Uterus (tissue), 4 donors: ENCODE results near the gene RNF187. TPM values are rescaled to one million over a fixed set of nuclear protein-coding genes. Genes with fewer than 3 reads are reported as not detected.

ENCODE experiments used
- DNase-seq, 2 donors: peaks; one replicate each; pipeline ENCODE4 v3.0.0-alpha.2; 2019 to 2020
- H3K27ac ChIP-seq, 2 donors: fragments of 200-600 bp; sonication (generic); 1 replicate in 1 of 2; 2 replicates in 1 of 2; pipeline ENCODE4 v1.5.1; 2016 to 2018
- H3K27me3 ChIP-seq, 2 donors: fragments of 200-600 bp; sonication (generic); one replicate each; pipeline ENCODE4 v1.5.1; 2018 to 2019; ENCODE audit warnings: control low read depth in 1 of 2
- H3K36me3 ChIP-seq, 2 donors: fragments of 200-600 bp; sonication (generic); one replicate each; pipeline ENCODE4 v1.5.1; 2019; ENCODE audit warnings: control low read depth in 1 of 2
- H3K4me1 ChIP-seq, 2 donors: fragments of 200-600 bp; sonication (generic); one replicate each; pipeline ENCODE4 v1.5.1; 2018 to 2019; ENCODE audit warnings: control low read depth in 1 of 2
- H3K4me3 ChIP-seq, 2 donors: fragments of 200-600 bp; sonication (generic); 1 replicate in 1 of 2; 2 replicates in 1 of 2; pipeline ENCODE4 v1.5.1; 2018 to 2019; ENCODE audit warnings: mild to moderate bottlenecking in 1 of 2
- H3K9me3 ChIP-seq, 2 donors: fragments of 200-600 bp; sonication (generic); one replicate each; pipeline ENCODE4 v1.5.1; 2019; ENCODE audit warnings: control low read depth in 1 of 2
- POLR2A ChIP-seq, 2 donors: fragments of 450-650 bp; IDR thresholded peaks; one replicate each; pipeline ENCODE4 v1.6.1; 2016; ENCODE audit warnings: antibody characterized with exemption in 2 of 2, mild to moderate bottlenecking in 1 of 2, moderate library complexity in 1 of 2
- intact Hi-C: fragments of 100-400 bp; cut with DNase I; formaldehyde crosslinking; loops from one replicate; pipeline ENCODE4 v1.15.1; 2023; ENCODE audit warnings: low total_unique reads
- total RNA-seq, 4 donors: library from RNA; depleted of rRNA in 3 of 4; stranded (reverse); fragments of >200 nt in 3 of 4; gene quantifications; one replicate each; pipeline versions ENCODE4 v1.1.0 to v1.2.4, GENCODE V29; 2014 to 2023
- TF ChIP-seq, protein P1 (sequence below), 4 experiments: fragments of 200-600 bp in 2 of 4; fragments of 450-650 bp in 2 of 4; sonication (generic) in 2 of 4; IDR thresholded peaks; one replicate each; pipeline ENCODE4 v1.5.1; 2016 to 2019; ENCODE audit warnings: antibody characterized with exemption in 4 of 4, mild to moderate bottlenecking in 2 of 4, moderate library complexity in 1 of 4
- donor health status: DM: yes; HTN: yes; CAD: no.

RNF187 gene
- total RNA-seq, 4 donors from 2014 or later = 13.2 to 84.1 (median 27.7) TPM

DNA sequence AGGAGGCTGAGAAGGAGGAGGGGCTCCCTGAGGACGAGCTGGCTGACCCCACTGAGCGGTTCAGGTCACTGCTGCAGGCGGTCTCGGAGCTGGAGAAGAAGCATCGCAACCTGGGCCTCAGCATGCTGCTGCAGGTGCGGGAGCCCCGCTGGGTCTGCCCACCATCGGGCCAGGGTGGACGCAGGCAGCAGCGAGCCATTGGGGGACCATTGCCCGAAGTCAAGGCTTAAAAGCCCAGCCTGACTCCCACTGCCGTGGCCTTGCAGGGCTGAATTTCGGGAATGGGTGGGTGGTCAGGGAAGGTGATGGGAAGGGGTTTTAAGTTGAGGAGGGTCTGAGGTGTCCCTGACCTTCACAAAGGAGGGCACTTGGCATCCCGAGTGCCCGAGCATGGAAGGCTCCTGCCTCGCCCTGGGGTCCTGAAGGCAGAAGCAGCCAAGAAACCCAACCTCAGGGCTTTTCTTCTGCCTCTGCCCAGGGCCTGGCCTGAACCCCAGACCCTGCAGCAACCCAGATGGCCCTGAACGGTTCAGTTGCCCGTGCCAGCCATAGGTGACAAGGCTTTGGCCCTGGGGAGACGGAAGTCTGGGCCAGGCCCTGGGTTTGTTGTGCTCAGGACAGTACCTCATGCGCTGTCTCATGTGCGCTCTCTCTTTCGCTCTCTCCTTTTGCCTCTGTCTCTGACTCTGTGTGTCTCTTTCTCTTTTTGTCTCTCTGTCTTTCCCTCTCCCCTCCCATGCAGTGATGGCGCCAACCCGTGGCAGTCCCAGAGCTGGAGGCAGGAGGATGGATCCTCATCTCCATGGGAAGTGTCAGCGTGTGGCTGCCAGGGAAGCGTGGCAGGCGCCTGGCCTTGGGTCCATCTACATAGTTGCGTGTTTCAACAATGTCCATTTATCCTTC, 6.2 kb downstream of the RNF187 start:
- no peak for TF ChIP-seq POLR2A (IDR thresholded peaks at IDR 0.05)
- TF ChIP-seq, protein P1, sequence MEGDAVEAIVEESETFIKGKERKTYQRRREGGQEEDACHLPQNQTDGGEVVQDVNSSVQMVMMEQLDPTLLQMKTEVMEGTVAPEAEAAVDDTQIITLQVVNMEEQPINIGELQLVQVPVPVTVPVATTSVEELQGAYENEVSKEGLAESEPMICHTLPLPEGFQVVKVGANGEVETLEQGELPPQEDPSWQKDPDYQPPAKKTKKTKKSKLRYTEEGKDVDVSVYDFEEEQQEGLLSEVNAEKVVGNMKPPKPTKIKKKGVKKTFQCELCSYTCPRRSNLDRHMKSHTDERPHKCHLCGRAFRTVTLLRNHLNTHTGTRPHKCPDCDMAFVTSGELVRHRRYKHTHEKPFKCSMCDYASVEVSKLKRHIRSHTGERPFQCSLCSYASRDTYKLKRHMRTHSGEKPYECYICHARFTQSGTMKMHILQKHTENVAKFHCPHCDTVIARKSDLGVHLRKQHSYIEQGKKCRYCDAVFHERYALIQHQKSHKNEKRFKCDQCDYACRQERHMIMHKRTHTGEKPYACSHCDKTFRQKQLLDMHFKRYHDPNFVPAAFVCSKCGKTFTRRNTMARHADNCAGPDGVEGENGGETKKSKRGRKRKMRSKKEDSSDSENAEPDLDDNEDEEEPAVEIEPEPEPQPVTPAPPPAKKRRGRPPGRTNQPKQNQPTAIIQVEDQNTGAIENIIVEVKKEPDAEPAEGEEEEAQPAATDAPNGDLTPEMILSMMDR (IDR thresholded peaks at IDR 0.05) = no peak
- Histone ChIP-seq H3K4me1 (no peaks in the 10 kb centered on the region), H3K4me3 (no peak overlapping the region), H3K27me3 (no peaks in the 10 kb centered on the region), H3K9me3 (no peaks in the 10 kb centered on the region), H3K36me3 (no peaks in the 10 kb centered on the region), H3K27ac (no peak overlapping the region)
- intact Hi-C loops = no loop called here
- DNase-seq = no peak

DNA sequence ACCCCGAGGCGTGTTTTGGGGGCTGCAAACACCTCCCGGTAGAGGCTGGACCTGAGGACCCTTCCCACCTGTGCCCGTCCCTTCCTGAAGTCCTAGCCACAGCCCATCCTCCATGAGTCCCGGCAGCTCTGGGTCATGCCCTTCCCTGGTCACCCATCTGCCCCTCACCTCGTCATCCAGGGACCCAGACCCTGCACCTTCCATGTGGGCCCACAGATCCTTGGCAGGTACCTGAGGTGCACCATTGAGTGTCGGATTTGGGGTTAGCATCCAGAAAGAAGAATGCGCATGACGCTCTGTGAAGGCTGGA, 6.8 kb downstream of the RNF187 start:
- H3K27ac ChIP-seq = no peak overlapping the region
- H3K9me3 ChIP-seq = no peaks in the 10 kb centered on the region
- H3K4me1 ChIP-seq = no peaks in the 10 kb centered on the region
- no peaks in the 10 kb centered on the region for H3K36me3 ChIP-seq
- TF ChIP-seq, protein P1 (IDR thresholded peaks at IDR 0.05) = no peak
- no peak for TF ChIP-seq POLR2A (IDR thresholded peaks at IDR 0.05)
- intact Hi-C loops = no loop called here
- DNase-seq = no peak
- no peak overlapping the region for H3K4me3 ChIP-seq
- H3K27me3 ChIP-seq = no peaks in the 10 kb centered on the region

DNA sequence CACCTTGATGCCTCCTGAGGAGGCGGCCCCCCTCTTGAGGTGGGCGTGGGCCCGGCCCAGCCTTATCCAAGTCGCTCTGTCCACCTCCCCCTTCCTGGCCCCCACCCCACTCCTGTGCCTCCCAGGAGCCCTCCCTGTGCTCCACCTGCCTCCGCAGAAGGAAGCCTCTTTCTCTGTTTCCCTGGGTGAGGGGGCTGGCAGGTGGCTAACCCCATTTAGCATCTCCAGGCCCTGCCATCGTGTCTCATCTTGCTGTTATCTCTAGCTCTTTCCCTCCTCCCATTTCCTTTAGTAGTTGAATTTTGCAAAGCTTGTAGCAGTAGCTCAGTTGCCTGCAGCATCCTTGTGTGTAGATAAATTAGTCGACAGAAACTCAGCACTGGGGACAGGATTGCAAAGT, 7.2 kb downstream of the RNF187 start:
- no peak overlapping the region for H3K27ac ChIP-seq
- no peak for DNase-seq
- intact Hi-C loops = no loop called here
- no peaks in the 10 kb centered on the region for H3K36me3 ChIP-seq
- no peaks in the 10 kb centered on the region for H3K9me3 ChIP-seq
- H3K4me3 ChIP-seq = no peak overlapping the region
- TF ChIP-seq, protein P1 (IDR thresholded peaks at IDR 0.05) = no peak
- no peak for TF ChIP-seq POLR2A (IDR thresholded peaks at IDR 0.05)
- H3K27me3 ChIP-seq = no peaks in the 10 kb centered on the region
- no peaks in the 10 kb centered on the region for H3K4me1 ChIP-seq

DNA sequence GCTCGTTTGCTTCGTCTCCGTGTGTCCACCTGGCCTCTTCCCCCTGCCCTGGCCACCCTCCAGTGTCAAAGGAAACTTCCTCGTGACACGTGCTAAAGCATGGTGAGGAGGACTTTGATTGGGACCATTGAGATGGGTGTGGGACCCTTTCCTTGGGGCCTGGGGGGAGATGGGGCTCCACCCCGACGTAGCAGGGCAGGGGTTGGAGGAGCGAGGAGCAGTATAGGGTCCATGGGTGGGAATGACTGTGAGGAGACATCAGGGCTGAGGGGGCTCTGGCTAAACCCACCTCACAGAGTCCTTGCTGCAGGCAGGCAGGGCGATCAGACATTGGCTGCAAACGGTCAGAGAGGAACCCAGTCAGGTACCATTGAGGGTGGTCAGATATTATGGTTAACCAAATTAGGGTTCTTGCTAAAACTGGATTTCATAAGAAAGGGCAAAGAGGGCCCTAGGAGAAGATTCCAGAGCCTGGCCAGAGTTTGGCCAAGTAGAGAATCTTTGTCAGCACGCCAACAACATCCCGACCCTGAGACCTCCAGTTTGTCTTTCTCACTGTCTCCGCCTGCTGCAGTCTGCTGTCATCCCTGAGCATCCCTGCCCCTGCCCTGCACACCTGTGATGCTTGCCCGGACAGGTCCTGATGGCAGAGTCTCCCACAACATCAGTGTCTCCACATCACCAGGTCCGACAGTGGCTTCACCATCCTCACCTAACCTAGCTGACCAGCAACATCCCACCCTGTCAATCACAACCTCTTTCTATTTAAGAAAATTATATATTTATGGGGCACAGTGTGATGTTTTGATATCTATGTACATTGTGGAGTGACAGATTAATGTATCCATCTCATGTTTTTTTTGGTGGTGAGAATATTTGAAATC, 8.0 kb downstream of the RNF187 start:
- Histone ChIP-seq H3K4me1 (no peaks in the 10 kb centered on the region), H3K9me3 (no peaks in the 10 kb centered on the region), H3K27me3 (no peaks in the 10 kb centered on the region), H3K36me3 (no peaks in the 10 kb centered on the region), H3K4me3 (no peak overlapping the region), H3K27ac (no peak overlapping the region)
- intact Hi-C loops = no loop called here
- TF ChIP-seq POLR2A (IDR thresholded peaks at IDR 0.05) = no peak
- TF ChIP-seq, protein P1 (IDR thresholded peaks at IDR 0.05) = no peak
- DNase-seq = no peak

DNA sequence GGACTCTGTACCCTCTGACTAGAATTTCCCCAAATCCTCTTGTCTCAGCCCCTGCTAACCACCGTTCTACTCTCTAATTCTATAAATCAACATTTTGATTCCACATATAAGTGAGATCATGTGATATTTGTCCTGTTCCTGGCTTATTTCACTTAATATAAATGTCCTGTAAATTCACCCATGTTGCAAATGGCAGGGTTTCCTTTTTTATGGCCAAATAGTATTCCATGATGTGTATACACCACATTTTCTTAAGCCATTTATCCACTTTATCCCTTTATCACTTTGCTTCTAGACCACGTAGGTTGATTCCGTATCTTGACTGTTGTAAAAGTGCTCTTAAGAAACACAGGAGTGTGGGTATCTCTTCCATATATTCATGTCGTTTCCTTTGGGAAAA, 8.9 kb downstream of the RNF187 start:
- intact Hi-C loops = no loop called here
- H3K36me3 ChIP-seq = no peaks in the 10 kb centered on the region
- no peak overlapping the region for H3K27ac ChIP-seq
- H3K9me3 ChIP-seq = no peaks in the 10 kb centered on the region
- no peak overlapping the region for H3K4me3 ChIP-seq
- no peak for TF ChIP-seq POLR2A (IDR thresholded peaks at IDR 0.05)
- TF ChIP-seq, protein P1 (IDR thresholded peaks at IDR 0.05) = no peak
- H3K4me1 ChIP-seq = no peaks in the 10 kb centered on the region
- H3K27me3 ChIP-seq = no peaks in the 10 kb centered on the region
- no peak for DNase-seq
